Activated naive CD4-positive, alpha-beta T cell treated with anti-CD3 and anti-CD28 coated beads, Interleukin-2, amount 50 U/mL, for 16 hours (primary cell): ENCODE results near the gene DCXR.

Experiments
- DNase-seq: peaks from one replicate; pipeline ENCODE4 v3.0.0-alpha.2; 2020

DCXR gene

GRCh38 chr17:82072827-82073226 lies 35.3 kb upstream of the DCXR start:
- DNase-seq: no peak

GRCh38 chr17:82070611-82071010 lies 33.1 kb upstream of the DCXR start:
- no peak for DNase-seq

- DNase-seq: peak; percentile 71
These were observed 28.3 kb upstream of the DCXR start, which contains the start of gene DUS1L for GRCh38 chr17:82065638-82066303. TSS of gene DUS1L (minus strand) at chr17:82065804. CDS start at chr17:82065059, 745 bp downstream.

- peak; percentile 53 for DNase-seq
These were observed 27.7 kb upstream of the DCXR start for GRCh38 chr17:82065193-82065637.

- no peak for DNase-seq
These were observed 27.1 kb upstream of the DCXR start for GRCh38 chr17:82064433-82065192.

- no peak for DNase-seq
These were observed 26.2 kb upstream of the DCXR start for GRCh38 chr17:82063424-82064415.

- no peak for DNase-seq
These were observed 25.5 kb upstream of the DCXR start for GRCh38 chr17:82062984-82063368.

- DNase-seq: no peak
These were observed 24.8 kb upstream of the DCXR start for GRCh38 chr17:82062076-82062983.

- DNase-seq: no peak
These were observed 23.8 kb upstream of the DCXR start for GRCh38 chr17:82061047-82061925.

GRCh38 chr17:82060614-82061013 lies 23.1 kb upstream of the DCXR start:
- no peak for DNase-seq

- DNase-seq: no peak
These were observed 22.5 kb upstream of the DCXR start for GRCh38 chr17:82060001-82060380.

- DNase-seq: no peak
These were observed 21.9 kb upstream of the DCXR start for GRCh38 chr17:82059272-82060000.

- no peak for DNase-seq
These were observed 21.4 kb upstream of the DCXR start for GRCh38 chr17:82058855-82059249.

- no peak for DNase-seq
These were observed 20.8 kb upstream of the DCXR start for GRCh38 chr17:82058230-82058854.

- no peak for DNase-seq
These were observed 19.5 kb upstream of the DCXR start for GRCh38 chr17:82056729-82057621.

- DNase-seq: no peak
These were observed 18.6 kb upstream of the DCXR start for GRCh38 chr17:82055965-82056728.

- DNase-seq: no peak
These were observed 17.8 kb upstream of the DCXR start for GRCh38 chr17:82055023-82055964.
